Activated T-helper 2 cell treated with anti-CD3 and anti-CD28 coated beads, Interferon-gamma antibody, Interleukin-2, Interleukin-4, amounts not matched to agents 10 μg/mL and 5 μg/mL and 100 μg/mL, durations not matched to agents 14 hours and 24 hours and 36 hours (primary cell): ENCODE measurements around the gene CPA2. TPM values are rescaled to one million over a fixed set of nuclear protein-coding genes. Genes with fewer than 3 reads are reported as not detected.

ENCODE experiments used
- DNase-seq: peaks from one replicate; pipeline ENCODE4 v3.0.0; 2021; ENCODE audit warnings: low spot score
- H3K27ac Mint-ChIP-seq: one replicate; pipeline ENCODE4 v1.8.0; 2021; ENCODE audit warnings: mixed read lengths
- H3K27me3 Mint-ChIP-seq: one replicate; pipeline ENCODE4 v1.8.0; 2021; ENCODE audit warnings: low read depth, mixed read lengths
- H3K36me3 Mint-ChIP-seq: one replicate; pipeline ENCODE4 v1.8.0; 2021; ENCODE audit warnings: low read depth, mixed read lengths
- H3K4me1 Mint-ChIP-seq: one replicate; pipeline ENCODE4 v1.8.0; 2021; ENCODE audit warnings: low read depth, mixed read lengths
- H3K4me3 Mint-ChIP-seq: one replicate; pipeline ENCODE4 v1.8.0; 2021; ENCODE audit warnings: low read depth, mild to moderate bottlenecking, moderate library complexity, mixed read lengths
- H3K9me3 Mint-ChIP-seq: one replicate; pipeline ENCODE4 v1.8.0; 2021; ENCODE audit warnings: mixed read lengths
- intact Hi-C: fragments of 100-400 bp; cut with micrococcal nuclease; formaldehyde crosslinking; loops from one replicate; pipeline ENCODE4 v1.15.1; 2023
- total RNA-seq: library from RNA; stranded (reverse); gene quantifications from 2 replicates; pipeline ENCODE4 v1.2.3, GENCODE V29; 2022

CPA2 gene
- total RNA-seq, 1 donor from 2014 or later: 0.14 TPM

- intact Hi-C loops: no loop called here
- DNase-seq: no peak
- Mint-ChIP-seq H3K4me1 (peaks cover 4% of the 10 kb centered on the region), H3K4me3 (no peak overlapping the region), H3K27me3 (peaks cover 2% of the 10 kb centered on the region), H3K9me3 (no peaks in the 10 kb centered on the region), H3K36me3 (no peaks in the 10 kb centered on the region), H3K27ac (no peak overlapping the region)
Observed at GRCh38 chr7:130338233-130338632, 71.6 kb downstream of the CPA2 start.

Other genes with a start within 250 kb of the CPA2 start
- 26.4 and 26.6 TPM in 2 replicates for gene ZC3HC1, start 215.5 kb upstream of the CPA2 start, total RNA-seq
- gene KLHDC10, start 196.3 kb upstream of the CPA2 start, total RNA-seq: 13.9 and 16.0 TPM in 2 replicates
- gene TMEM209, start 61.5 kb upstream of the CPA2 start, total RNA-seq: 41.6 and 43.2 TPM in 2 replicates
- gene SSMEM1, start 59.0 kb upstream of the CPA2 start, total RNA-seq: not detected in 2 replicates
- not detected in 2 replicates for gene CPA4, start 26.3 kb downstream of the CPA2 start, total RNA-seq
- 0.66 and 2.2 TPM in 2 replicates for gene CPA5, start 78.0 kb downstream of the CPA2 start, total RNA-seq
- gene CPA1, start 113.6 kb downstream of the CPA2 start, total RNA-seq: not detected in 2 replicates
- gene CEP41, start 174.2 kb downstream of the CPA2 start, total RNA-seq: 15.9 and 21.2 TPM in 2 replicates
- 3.1 and 3.6 TPM in 2 replicates for gene MEST, start 225.2 kb downstream of the CPA2 start, total RNA-seq